Hematopoietic multipotent progenitor cell treated with erythropoietin and hydrocortisone succinate and interleukin-3 and kit ligand, for 4 days (in vitro differentiated cells): Measurements from ENCODE around the gene MCF2L.
"Not testable (repeated sequence)": the region's sequence is repeated elsewhere in the genome, so short reads cannot be mapped to it uniquely, and the experiment has no call there.

Experiments used
- DNase-seq: peaks from one replicate; pipeline ENCODE4 v3.0.0-alpha.2; 2015

The MCF2L gene

GRCh38 chr13:113017506-113018215 is 48.6 kb downstream of the MCF2L start:
- no peak for DNase-seq

- DNase-seq, result no peak
Observed at GRCh38 chr13:113018676-113019465, 49.9 kb downstream of the MCF2L start.

- DNase-seq, result peak; percentile 26
Observed at GRCh38 chr13:113020323-113021080, 51.5 kb downstream of the MCF2L start.

GRCh38 chr13:113021391-113021790 is 52.4 kb downstream of the MCF2L start:
- DNase-seq, result no peak

GRCh38 chr13:113021811-113022210 is 52.8 kb downstream of the MCF2L start:
- no peak for DNase-seq

GRCh38 chr13:113022391-113022744 is 53.4 kb downstream of the MCF2L start:
- DNase-seq, result no peak

GRCh38 chr13:113022745-113023574 is 53.9 kb downstream of the MCF2L start:
- no peak for DNase-seq

GRCh38 chr13:113023694-113024430 is 54.8 kb downstream of the MCF2L start:
- DNase-seq, result no peak

GRCh38 chr13:113024466-113024865 is 55.5 kb downstream of the MCF2L start:
- no peak for DNase-seq

- no peak for DNase-seq
Observed at GRCh38 chr13:113026391-113026910, 57.4 kb downstream of the MCF2L start.

- DNase-seq, result no peak
Observed at GRCh38 chr13:113027095-113027494, 58.1 kb downstream of the MCF2L start.

GRCh38 chr13:113027566-113027965 is 58.6 kb downstream of the MCF2L start:
- no peak for DNase-seq

GRCh38 chr13:113028336-113029060 is 59.5 kb downstream of the MCF2L start:
- DNase-seq, result no peak

- DNase-seq, result no peak
Observed at GRCh38 chr13:113029061-113029445, 60.0 kb downstream of the MCF2L start.

GRCh38 chr13:113029487-113030258 is 60.7 kb downstream of the MCF2L start:
- peak; percentile 50 for DNase-seq

GRCh38 chr13:113030259-113030640 is 61.2 kb downstream of the MCF2L start:
- DNase-seq, result not testable (repeated sequence)

- DNase-seq, result no peak
Observed at GRCh38 chr13:113031465-113031864, 62.5 kb downstream of the MCF2L start.

- DNase-seq, result no peak
Observed at GRCh38 chr13:113032291-113032690, 63.3 kb downstream of the MCF2L start.

- DNase-seq, result no peak
Observed at GRCh38 chr13:113033054-113033850, 64.2 kb downstream of the MCF2L start.
